ENCODE measurements around the gene TRIM72. TPM values are rescaled to one million over a fixed set of nuclear protein-coding genes. Genes with fewer than 3 reads are reported as not detected.
"Not testable (repeated sequence)": the region's sequence is repeated elsewhere in the genome, so short reads cannot be mapped to it uniquely, and the experiment has no call there.

The TRIM72 gene
- total RNA-seq, 1 experiment from 2014 or later: under 0.01 TPM

DNA sequence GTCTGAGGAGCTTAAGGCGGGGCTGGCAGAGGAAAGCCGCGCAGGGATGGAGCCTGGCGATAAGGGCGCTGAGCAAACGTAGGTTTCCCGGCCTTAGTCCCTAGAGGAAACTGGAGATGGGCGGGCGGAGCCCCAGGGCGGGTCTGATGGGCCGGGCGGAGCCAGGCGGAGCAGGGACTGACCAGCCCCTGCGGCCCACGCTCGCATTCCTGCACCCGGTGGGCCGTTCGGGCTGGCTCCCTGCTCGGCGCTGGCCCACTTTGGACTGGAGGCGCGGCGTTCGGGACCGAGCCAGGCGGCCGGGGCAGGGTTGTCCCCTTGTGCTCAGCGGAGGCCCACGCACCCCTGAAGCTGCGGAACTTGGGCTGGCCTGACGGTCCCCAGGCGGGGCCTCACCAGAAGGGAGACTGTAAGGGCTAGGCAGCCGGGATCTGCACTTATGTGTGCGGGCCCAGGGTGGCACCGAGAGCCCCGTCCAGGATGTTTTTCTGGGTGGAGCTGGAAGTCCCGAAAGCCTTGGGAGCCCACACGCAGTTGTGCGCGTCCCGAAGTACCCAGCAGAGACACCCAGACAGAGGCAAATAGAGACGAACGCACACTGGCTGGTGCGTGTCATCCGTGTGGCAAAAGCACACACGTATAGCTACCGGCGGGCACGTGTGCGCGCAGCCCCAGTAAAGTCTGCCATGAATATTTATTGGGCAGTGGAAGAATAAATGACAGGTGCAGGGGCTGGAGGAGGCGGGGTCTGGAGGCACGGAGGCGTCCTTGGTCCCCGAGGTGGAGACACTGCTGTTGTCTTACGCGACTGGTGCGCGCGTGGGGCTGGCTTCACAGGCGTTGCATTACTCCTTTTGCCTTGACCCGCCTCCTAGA, 1.6 kb downstream of the TRIM72 start:
- peak; percentile 68 for DNase-seq (ENCODE audit: low spot score)

DNA sequence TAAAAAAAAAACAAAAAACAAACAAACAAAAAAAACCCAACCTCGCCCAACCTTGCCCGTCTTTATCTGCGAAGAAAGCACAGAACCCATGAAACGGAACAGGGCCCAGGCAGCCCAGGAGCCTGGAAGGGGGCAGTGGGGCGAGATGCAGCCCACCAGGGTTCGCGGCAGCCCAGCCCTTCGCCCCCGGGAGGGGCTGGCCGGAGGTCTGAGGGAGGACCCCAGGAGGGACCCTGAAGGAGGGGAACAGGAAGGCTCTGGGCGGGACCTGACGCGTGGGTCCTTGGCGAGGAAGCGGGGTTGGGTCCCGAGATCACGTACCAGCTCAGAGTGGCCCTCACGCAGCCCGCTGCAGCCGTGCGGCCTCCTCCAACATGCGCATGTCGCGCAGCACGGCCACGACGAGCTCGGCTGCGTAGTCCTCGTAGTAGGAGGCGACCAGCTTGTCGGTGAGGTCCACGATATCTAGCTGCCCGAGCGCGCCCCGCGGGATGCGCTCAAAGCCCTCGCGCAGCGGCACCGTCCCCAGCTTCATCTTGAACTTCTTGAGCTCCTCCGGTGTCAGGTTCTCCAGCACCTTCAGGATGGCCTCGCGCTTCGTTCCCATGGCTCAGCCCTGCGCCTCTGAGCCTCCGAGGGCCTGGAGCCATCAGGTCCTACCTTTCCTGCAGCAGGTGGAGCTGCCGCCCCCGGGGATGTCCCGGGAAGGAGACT, 2.7 kb downstream of the TRIM72 start, which contains the start of gene PYDC1:
Gene PYDC1 (minus strand): TSS at position 714 of the 714 bp plus-strand sequence. CDS start 107 bp downstream, at position 607.
- no peak for DNase-seq (ENCODE audit: low spot score)

DNA sequence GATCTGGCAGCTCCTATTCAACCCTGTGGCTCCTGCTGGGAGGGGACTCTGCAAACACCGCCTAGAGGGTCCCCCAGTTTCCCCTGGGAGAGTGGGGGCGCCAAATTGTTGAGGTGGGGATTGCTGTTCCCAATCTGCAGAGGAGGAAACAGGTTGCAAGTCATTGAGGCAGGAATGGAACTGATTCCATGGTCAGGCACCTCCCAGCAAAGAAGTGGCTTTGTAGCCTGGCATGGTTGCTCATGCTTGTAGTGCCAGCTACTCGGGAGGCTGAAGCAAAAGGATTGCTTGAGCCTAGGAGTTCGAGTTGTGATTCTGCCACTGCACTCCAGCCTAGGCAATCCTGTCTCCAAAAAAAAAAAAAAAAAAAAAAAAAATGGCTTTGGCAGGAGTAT, 3.2 kb downstream of the TRIM72 start:
- DNase-seq (ENCODE audit: low spot score): no peak

DNA sequence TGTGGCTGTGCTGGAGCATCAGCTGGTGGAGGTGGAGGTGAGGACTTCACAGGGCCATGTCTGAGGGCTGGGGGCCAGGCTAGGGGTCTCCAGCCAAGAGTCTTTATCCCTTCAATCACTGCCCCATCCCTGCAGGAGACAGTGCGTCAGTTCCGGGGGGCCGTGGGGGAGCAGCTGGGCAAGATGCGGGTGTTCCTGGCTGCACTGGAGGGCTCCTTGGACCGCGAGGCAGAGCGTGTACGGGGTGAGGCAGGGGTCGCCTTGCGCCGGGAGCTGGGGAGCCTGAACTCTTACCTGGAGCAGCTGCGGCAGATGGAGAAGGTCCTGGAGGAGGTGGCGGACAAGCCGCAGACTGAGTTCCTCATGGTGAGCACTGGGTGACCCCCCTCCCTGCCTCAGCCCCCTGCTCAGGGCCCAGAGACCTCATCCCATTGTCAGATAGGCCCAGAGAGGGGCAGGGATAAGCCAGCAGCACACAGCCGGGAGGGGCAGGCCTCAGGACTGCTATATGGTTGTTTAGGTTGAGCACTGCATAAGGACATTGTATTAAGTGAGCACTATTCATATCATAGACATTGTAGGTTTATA, 5.3 kb downstream of the TRIM72 start:
- no peak for DNase-seq (ENCODE audit: low spot score)

DNA sequence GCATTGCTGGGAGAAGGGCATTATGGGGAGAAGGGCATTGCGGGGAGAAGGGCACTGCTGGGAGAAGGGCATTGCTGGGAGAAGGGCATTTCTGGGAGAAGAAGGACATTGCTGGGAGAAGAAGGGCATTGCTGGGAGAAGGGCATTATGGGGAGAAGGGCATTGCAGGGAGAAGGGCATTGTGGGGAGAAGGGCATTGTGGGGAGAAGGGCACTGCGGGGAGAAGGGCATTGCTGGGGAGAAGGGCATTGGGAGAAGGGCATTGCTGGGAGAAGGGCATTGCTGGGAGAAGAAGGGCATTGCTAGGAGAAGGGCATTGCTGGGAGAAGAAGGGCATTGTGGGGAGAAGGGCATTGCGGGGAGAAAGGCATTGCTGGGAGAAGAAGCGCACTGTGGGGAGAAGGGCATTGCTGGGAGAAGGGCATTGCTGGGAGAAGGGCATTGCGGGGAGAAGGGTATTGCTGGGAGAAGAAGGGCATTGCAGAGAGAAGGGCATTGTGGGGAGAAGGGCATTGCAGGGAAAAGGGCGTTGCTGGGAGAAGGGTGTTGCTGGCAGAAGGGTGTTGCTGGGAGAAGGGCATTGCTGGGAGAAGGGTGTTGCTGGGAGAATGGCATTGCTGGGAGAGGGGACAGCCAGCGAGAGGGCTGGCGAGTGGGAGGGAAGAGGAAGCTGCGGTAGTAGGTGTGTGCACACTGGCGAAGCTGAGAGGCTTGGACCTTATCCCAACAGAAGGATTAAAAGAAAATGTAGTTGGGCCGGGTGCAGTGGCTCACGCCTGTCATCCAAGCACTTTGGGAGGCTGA, 7.6 kb downstream of the TRIM72 start:
- DNase-seq (ENCODE audit: low spot score): no peak

DNA sequence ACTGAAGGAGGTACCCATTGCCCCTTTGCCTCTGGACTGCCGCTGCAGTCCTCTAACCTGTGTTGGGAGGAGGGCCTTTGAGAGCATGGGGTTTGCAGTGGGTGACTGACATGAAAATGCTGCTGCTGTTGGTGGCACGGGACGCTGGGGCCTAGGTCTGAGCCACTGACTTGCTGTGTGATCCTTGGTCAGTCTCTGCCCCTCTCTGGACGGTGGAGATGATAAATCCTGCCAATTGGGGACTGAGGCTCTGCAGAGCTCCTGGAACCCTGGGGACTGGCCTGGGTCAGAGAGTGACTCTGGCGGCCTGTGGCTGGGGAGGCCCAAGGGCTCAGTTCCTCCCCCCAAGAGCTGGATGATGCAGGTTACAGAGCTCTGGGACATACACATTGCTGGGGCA, 9.1 kb downstream of the TRIM72 start:
- DNase-seq (ENCODE audit: low spot score): no peak

DNA sequence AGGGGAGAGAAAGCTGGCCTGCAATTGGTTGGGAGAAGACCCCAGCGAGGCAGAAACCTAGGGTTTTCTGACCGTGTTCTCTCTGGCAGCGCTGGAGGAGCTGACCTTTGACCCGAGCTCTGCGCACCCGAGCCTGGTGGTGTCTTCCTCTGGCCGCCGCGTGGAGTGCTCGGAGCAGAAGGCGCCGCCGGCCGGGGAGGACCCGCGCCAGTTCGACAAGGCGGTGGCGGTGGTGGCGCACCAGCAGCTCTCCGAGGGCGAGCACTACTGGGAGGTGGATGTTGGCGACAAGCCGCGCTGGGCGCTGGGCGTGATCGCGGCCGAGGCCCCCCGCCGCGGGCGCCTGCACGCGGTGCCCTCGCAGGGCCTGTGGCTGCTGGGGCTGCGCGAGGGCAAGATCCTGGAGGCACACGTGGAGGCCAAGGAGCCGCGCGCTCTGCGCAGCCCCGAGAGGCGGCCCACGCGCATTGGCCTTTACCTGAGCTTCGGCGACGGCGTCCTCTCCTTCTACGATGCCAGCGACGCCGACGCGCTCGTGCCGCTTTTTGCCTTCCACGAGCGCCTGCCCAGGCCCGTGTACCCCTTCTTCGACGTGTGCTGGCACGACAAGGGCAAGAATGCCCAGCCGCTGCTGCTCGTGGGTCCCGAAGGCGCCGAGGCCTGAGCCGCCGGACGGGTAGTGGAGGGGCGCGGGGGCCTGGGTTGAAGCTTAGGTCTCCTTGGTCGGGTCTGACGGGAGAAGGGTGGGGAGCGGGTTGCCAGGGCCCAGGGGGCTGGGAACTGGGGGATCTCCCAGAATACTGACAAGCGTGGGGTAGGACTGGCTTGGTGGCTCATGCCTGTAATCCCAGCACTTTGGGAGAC, 10.4 kb downstream of the TRIM72 start:
- no peak for DNase-seq (ENCODE audit: low spot score)

DNA sequence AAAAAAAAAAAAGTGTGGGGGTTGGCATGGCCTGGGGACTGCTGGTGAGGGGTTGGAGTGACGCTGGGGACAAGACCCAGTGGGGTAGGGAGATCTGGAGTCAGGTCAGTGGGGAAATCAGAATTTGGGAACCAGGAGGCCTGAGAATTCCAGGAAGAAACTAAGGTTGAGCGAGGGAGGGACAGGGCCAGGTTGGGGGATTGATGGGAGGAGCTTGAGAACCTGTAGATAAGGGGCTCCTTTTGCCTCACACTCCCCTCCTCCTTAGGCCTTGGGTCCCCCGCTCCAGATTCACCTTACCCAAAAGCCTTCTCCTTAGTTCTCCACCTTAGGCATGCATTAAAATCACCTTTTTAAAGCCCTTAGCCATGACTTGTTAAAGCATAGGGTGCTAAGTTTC, 11.3 kb downstream of the TRIM72 start:
- DNase-seq (ENCODE audit: low spot score): no peak

DNA sequence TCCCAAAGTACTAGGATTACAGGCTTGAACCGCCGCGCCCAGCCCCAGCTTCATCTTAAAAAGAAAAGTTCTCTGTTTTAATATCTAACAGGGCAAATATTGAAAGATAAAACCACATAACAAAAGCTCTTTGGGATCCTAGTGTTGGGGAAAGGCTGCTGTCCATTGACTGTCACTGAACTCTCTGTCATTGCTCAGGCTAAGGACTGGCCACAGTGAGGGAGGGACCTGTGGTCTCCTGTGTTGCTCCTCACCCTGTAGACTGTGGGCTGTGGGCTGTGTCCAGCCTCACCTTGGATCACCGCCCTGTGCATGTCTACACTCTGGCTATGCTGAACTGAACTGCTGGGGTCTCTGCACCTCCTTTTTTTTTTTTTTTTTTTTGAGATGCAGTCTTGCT, 14.3 kb downstream of the TRIM72 start:
- DNase-seq (ENCODE audit: low spot score): no peak

DNA sequence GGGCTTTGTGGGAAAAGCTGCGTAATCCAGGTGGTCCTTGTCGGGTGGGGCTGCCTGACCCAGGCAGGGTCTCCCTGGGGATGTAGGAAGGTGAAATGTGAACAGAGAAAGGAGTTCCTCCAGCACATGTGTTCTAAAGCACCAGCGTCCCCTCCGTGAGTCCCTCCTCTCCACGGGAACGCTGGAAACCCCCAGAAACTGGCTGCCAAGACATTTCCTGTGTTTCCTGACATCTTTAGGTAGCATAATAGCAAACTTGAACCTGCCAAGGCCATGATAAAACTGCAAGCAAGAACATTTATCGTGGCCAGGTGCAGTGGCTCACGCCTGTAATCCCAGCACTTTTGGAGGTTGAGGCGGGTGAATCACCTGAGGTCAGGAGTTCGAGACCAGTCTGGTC, 15.6 kb downstream of the TRIM72 start:
- DNase-seq (ENCODE audit: low spot score): no peak

DNA sequence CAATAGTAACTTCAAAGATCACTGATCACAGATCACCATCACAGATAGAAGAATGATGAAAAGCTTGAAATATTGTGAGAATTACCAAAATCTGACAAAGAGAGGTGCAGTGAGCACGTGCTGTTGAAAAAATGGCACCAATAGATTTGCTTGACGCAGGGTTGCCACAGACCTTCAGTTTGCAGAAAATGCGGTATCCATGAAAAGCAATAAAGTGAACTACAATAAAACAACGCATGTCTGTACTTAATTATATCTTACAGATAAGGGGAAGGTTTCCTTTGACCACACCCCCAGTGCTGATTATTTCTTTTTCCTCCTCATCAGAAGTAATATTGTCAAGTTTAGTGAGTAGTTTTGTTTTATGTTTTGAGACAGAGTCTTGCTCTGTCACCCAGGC, 24.1 kb downstream of the TRIM72 start:
- DNase-seq (ENCODE audit: low spot score): no peak

DNA sequence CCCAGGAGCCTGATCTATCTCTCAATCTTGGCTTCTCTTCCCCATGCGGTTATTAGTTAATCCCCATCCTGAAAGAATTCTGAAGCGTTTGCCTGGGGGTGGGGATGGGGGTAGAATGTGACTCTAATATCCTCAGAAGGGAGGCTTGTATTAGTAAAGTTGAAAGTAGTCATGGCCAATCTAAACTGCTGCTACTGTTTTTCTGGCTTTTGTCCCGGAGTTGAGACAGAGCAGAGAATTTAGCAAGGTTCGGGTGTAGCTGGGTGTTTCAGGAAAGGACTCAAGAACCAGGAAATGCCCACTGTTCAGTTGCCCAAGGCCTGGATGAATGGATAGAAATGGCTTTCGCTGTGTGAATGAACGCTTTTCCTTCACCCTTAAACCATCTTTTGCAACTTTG, 28.3 kb downstream of the TRIM72 start:
- DNase-seq (ENCODE audit: low spot score): no peak

DNA sequence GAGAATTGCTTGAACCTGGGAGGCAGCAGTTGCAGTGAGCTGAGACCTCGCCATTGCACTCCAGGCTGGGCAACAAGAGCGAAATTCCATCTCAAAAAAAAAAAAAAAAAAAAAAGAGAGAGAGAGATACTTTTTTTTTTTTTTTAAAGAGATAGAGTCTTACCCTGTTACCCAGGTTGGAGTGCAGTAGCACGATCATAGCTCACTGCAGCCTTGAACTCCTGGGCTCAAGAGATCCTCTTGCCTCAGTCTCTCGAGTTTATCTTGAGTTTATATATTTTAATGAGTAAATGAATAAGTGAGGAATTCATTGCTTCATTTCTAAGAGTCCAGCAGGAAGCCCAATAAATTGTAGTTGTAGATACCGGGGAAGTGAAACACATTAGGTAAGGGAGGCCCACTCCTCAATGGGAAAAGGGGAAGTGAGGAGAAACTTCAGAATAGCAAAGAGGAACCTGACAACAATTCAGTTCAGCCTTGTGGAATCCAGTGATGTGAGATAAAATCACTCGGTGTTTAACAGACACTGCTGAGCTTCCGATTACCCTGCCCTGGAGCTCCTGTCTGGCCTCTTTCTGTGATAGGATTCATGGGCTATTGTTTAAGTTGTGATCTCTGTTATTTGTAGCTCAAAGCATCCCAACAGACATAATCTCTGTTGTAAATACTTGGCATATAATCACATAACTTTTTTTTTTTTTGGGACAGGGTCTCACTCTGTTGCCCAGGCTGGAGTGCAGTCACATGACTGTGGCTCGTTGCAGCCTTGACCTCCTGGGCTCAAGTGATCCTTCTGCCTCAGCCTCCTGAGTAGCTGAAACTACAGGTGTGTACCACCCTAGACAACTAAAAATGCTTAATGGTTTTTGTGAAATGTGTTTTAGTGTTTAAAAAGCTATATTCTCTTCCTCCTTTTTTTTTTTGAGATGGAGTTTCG, 30.1 kb downstream of the TRIM72 start:
- DNase-seq (ENCODE audit: low spot score): no peak

DNA sequence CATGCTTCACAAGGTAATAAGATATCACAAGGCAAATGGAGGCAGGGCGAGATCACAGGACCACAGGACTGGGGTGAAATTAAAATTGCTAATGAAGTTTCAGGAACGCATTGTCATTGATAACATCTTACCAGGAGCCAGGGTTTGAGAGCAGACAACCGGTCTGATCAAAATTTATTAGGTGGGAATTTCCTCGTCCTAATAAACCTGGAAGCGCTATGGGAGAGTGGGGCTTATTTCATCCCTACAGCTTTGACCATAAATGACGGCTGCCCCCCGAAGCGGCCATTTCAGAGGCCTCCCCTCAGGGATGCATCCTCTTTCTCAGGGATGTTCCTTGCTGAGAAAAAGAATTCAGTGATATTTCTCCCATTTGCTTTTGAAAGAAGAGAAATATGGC, 31.7 kb downstream of the TRIM72 start:
- not testable (repeated sequence) for DNase-seq (ENCODE audit: low spot score)

DNA sequence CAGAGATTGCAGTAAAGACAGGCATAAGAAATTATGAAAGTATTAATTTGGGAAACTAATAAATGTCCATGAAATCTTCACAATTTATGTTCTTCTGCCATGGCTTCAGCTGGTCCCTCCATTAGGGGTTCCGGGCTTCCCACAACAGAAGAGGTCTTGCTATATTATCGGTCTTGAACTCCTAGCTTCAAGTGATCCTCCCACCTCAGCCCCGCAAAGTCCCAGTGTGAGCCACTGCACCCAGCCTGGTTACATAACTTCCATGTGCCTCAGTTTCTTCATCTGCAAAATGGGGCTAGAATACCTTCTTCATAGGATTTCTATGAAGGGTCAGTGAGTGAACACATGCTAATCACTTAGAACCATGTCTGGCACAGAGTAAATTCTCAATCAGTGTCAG, 32.4 kb downstream of the TRIM72 start:
- no peak for DNase-seq (ENCODE audit: low spot score)

DNA sequence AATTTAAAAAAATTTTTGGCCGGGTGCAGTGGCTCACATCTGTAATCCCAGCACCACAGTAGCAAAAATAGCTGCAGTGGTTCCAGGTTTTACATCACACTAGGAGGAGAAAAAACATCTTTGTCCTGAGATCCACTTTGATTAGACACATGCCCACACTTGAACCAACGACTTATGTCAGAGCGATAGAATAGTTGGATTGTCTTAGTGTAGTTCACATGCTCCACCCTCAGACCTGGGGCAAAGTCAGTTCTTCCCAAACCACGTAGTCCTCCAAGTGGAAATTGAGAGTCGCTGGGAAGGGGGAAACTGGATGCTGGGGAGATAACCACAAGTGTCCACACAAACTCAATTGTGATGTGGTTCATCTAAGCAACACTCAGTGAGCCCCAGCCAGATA, 34.4 kb downstream of the TRIM72 start:
- no peak for DNase-seq (ENCODE audit: low spot score)

DNA sequence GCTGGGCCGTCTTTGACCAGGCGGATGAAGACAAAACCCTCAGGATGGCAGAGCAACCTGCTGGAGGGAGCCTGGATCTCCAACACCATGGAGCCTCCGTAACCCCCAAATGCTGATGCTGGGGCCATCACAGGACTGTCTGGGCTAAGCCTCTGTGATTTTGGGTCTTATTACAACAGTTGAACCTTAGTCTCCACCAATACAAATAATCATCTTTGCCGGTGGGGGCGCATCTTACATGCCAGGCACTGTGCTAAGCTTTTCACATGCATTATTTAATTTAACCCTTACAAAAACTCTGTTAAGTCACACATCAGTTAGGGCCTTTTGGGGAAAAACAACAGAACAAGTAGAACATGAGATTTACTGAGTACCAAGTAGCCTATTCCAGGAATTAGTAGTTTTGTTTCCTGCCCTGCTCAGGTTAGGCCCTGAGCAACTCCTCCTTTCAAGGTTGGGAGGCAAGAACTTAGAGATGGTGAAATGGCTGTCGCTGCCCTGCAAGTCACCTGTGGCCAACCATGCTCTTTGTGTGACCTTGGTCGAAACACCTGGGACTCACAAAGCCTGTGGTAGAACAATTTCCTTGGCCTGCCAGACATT, 37.0 kb downstream of the TRIM72 start:
- no peak for DNase-seq (ENCODE audit: low spot score)

DNA sequence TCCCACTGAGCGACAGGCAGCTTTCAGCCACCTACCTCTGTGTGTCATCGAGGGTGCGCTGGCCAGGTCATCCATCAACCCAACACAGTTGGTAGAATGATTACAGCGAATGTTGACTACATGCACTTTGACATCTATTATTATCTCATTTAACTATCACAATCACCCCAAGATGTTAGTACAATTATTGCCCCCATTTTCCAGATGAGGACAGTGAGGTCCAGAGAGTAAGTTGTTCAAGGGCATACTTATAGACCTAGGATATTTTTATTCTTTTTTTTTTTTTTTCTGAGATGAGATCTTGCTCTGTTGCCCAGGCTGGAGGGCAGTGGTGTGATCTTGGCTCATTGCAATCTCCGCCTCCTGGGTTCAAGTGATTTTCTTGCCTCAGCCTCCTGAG, 37.5 kb downstream of the TRIM72 start:
- DNase-seq (ENCODE audit: low spot score): no peak

DNA sequence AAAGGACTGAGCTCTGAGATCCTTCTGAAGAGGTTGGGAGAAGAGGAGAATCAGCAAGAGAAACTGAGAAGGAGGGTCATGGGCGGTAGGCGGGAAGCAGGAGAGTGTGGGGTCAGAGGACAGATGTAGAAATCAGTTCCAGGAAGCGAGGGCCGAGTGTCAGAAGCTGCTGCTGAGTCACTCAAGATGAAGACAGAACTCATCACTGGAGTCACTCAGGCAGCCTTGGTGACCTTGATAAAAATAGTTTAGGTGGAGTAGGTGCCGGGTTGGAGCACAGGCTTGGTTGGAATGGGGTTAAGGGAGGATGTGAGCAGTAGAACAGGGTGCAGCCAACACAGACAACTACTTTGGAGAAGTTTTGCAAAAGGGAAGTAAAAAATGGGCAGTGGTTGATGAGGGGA, 39.7 kb downstream of the TRIM72 start:
- DNase-seq (ENCODE audit: low spot score): peak; percentile 28
